ENCODE results near the gene CLPTM1.

The CLPTM1 gene

DNA sequence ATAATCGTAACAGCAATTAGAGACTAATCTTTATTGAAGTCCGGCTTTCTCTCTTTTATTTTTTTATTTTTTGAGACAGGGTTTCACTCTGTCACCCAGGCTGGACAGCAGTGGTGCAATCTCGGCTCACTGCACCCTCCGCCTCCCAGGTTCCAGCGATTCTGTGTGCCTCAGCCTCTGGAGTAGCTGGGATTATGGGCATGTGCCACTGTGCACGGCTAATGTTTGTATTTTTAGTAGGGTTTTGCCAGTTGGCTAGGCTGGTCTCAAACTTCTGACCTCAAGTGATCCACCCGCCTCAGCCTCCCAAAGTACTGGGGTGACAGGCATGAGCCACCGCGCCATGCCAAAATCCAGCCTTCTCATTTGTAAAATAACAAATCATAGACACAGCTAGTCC is 5.6 kb upstream of the CLPTM1 start:
- FAIRE-seq (no peak), DNase-seq (ENCODE audit: insufficient read length, low spot score) (no peak)
- TF ChIP-seq, protein P1, sequence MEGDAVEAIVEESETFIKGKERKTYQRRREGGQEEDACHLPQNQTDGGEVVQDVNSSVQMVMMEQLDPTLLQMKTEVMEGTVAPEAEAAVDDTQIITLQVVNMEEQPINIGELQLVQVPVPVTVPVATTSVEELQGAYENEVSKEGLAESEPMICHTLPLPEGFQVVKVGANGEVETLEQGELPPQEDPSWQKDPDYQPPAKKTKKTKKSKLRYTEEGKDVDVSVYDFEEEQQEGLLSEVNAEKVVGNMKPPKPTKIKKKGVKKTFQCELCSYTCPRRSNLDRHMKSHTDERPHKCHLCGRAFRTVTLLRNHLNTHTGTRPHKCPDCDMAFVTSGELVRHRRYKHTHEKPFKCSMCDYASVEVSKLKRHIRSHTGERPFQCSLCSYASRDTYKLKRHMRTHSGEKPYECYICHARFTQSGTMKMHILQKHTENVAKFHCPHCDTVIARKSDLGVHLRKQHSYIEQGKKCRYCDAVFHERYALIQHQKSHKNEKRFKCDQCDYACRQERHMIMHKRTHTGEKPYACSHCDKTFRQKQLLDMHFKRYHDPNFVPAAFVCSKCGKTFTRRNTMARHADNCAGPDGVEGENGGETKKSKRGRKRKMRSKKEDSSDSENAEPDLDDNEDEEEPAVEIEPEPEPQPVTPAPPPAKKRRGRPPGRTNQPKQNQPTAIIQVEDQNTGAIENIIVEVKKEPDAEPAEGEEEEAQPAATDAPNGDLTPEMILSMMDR (IDR thresholded peaks at IDR 0.05; ENCODE audit: insufficient read depth, missing control alignments), result no peak

GRCh38 chr19:44951179-44952159 is 3.7 kb upstream of the CLPTM1 start:
- TF ChIP-seq, protein P1 (IDR thresholded peaks at IDR 0.05; ENCODE audit: insufficient read depth, missing control alignments), result peak; percentile 88
- peak; percentile 88 for DNase-seq (ENCODE audit: insufficient read length, low spot score)
- no peak for FAIRE-seq

DNA sequence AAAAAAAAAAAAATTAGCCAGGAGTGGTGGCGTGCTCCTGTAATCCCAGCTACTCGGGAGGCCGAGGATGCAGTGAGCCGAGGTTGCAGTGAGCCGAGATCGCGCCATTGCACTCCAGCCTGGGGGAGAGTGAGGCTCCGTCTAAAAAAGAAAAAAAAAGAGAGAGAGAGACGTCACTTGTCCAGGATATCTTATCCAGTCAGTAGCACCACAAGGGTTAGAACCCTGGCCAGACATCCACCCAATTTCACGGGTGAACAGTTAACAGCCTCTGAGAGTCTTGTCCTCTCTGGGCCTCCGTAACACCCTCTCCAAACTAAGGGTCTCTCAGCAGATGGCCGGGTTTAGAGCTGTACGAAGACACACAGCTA is 917 bp upstream of the CLPTM1 start:
- no peak for FAIRE-seq
- DNase-seq (ENCODE audit: insufficient read length, low spot score), result no peak
- TF ChIP-seq, protein P1 (IDR thresholded peaks at IDR 0.05; ENCODE audit: insufficient read depth, missing control alignments), result no peak

DNA sequence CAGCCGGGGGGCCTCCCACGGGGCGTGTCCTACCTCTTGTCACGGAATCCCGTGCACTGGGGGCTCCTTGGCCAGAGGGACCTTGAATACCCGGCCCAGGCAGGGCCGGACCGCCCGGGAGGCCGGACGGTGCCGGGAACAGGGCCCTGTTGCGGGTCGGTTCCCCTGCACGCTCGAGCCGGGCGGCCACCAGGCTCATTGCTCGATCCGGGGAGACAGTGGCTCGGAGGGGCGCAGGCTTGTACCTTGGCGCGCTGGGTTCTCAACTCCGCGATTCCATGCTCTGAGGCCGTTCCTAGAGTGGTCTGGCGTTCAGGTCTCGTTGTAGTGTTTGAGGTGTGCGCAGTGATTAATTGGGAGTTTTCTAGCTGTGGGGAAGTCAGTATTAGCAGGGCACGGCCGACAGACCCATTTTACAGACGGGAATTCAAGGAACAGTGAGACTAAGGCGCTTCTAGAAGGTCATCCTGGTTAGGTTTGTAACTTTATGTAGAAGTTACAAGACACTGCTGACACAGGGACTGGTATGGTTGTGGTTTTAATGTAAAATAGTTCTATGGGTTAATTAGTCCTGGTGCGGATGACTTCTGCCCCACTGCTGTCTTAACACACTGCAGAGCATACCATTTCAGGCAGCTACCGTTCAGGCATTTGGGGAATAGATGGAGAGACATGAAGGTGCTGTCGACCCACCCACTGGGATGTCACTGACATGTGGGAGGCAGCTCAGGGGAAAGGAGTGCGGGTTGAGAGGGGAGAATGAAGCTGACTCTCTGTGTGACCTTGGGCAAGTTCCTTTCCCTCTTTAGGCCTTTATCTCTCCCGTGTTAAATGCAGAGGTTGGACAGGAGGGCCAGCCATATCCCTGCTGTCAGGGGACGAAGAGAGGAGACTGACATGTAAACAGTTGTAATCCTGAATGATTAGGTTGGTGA is 592 bp downstream of the CLPTM1 start:
- no peak for FAIRE-seq
- TF ChIP-seq, protein P1 (IDR thresholded peaks at IDR 0.05; ENCODE audit: insufficient read depth, missing control alignments), result no peak
- DNase-seq (ENCODE audit: insufficient read length, low spot score), result no peak

- TF ChIP-seq, protein P1 (IDR thresholded peaks at IDR 0.05; ENCODE audit: insufficient read depth, missing control alignments), result no peak
- no peak for DNase-seq (ENCODE audit: insufficient read length, low spot score)
- FAIRE-seq, result no peak
Measured at GRCh38 chr19:44957526-44957925, 2.3 kb downstream of the CLPTM1 start.

GRCh38 chr19:44958090-44958489 is 2.9 kb downstream of the CLPTM1 start:
- TF ChIP-seq, protein P1 (IDR thresholded peaks at IDR 0.05; ENCODE audit: insufficient read depth, missing control alignments), result no peak
- no peak for DNase-seq (ENCODE audit: insufficient read length, low spot score)
- FAIRE-seq, result no peak

Data from D721Med (cell line).